H1 (cell line): ENCODE results near the gene DLX4. TPM values are rescaled to one million over a fixed set of nuclear protein-coding genes. Genes with fewer than 3 reads are reported as not detected.

ENCODE experiments used
- CREB1 ChIP-seq: IDR thresholded peaks from 2 replicates; pipeline ENCODE4 v1.6.1; 2012; ENCODE audit warnings: inconsistent platforms
- HDAC6 ChIP-seq: IDR thresholded peaks from one replicate; pipeline ENCODE4 v1.7.1; 2012; ENCODE audit warnings: low read depth, mild to moderate bottlenecking, inconsistent platforms, low read length, moderate library complexity
- NRF1 ChIP-seq: IDR thresholded peaks from 2 replicates; pipeline ENCODE4 v1.6.1; 2011; ENCODE audit warnings: mild to moderate bottlenecking, low read depth, low read length, improper control_type of control experiment
- SUZ12 ChIP-seq: fragments of 200-600 bp; sonication (generic); IDR thresholded peaks from 2 replicates; pipeline ENCODE4 v1.6.1; 2012; ENCODE audit warnings: mild to moderate bottlenecking, inconsistent platforms, low read length, moderate library complexity, mixed read lengths
- polyA plus RNA-seq, 7 experiments: library from polyadenylated mRNA; depleted of rRNA in 3 of 7; stranded (reverse) in 5 of 7; unstranded in 2 of 7; fragments of >200 nt in 5 of 7; fragments of 200-250 nt in 2 of 7; gene quantifications; 1 replicate in 5 of 7; 2 replicates in 1 of 7; 4 replicates in 1 of 7; pipeline versions ENCODE4 v1.2.1 to v1.2.3, GENCODE V29; 2011 to 2013; ENCODE audit warnings: missing spikeins in 2 of 7, mixed read lengths in 2 of 7
- total RNA-seq: library from RNA; stranded (reverse); fragmentation: NEBNext Ultra II Directional; extraction: Animal tissue kit (Norgen Biotek cat#: 25700); gene quantifications from 2 replicates; pipeline ENCODE4 v1.2.1, GENCODE V29; 2021
- TF ChIP-seq, protein P1 (sequence below): IDR thresholded peaks from 2 replicates; pipeline ENCODE4 v1.6.1; 2011; ENCODE audit warnings: low read depth, mild to moderate bottlenecking, low read length; ENCODE audit not compliant: insufficient read depth

DLX4 gene
- total and polyA plus RNA-seq, 2 of the 8 experiments (the other 6 are each of a cell fraction or from before 2014, with no cell fraction given) = 0.67 to 0.80 TPM

GRCh38 chr17:49963626-49964302, 5.2 kb upstream of the DLX4 start (continued):
- peak; percentile 80 for TF ChIP-seq SUZ12
- 0 out of 2 replicates have a peak, but pooled peaks have one; percentile 16 for TF ChIP-seq CREB1
- TF ChIP-seq, protein P1, sequence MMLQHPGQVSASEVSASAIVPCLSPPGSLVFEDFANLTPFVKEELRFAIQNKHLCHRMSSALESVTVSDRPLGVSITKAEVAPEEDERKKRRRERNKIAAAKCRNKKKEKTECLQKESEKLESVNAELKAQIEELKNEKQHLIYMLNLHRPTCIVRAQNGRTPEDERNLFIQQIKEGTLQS = no peak
- no peak for TF ChIP-seq HDAC6
- no peak for TF ChIP-seq NRF1
